ENCODE results near the gene STARD5.

The STARD5 gene

GRCh38 chr15:81292523-81293001, 31.4 kb downstream of the STARD5 start:
- peak; percentile 44 for DNase-seq (ENCODE audit: low read depth)

- no peak for DNase-seq (ENCODE audit: low read depth)
These were observed 31.9 kb downstream of the STARD5 start for GRCh38 chr15:81291916-81292522.

GRCh38 chr15:81289910-81290309, 34.0 kb downstream of the STARD5 start:
- DNase-seq (ENCODE audit: low read depth) = no peak

- no peak for DNase-seq (ENCODE audit: low read depth)
These were observed 35.3 kb downstream of the STARD5 start for GRCh38 chr15:81288616-81289015.

- DNase-seq (ENCODE audit: low read depth) = no peak
These were observed 35.9 kb downstream of the STARD5 start for GRCh38 chr15:81288040-81288439.

GRCh38 chr15:81286621-81287121, 37.3 kb downstream of the STARD5 start:
- DNase-seq (ENCODE audit: low read depth) = no peak

GRCh38 chr15:81285461-81285860, 38.5 kb downstream of the STARD5 start:
- no peak for DNase-seq (ENCODE audit: low read depth)

- no peak for DNase-seq (ENCODE audit: low read depth)
These were observed 39.5 kb downstream of the STARD5 start for GRCh38 chr15:81284256-81285031.

GRCh38 chr15:81282911-81283310, 41.0 kb downstream of the STARD5 start:
- no peak for DNase-seq (ENCODE audit: low read depth)

- no peak for DNase-seq (ENCODE audit: low read depth)
These were observed 41.4 kb downstream of the STARD5 start for GRCh38 chr15:81282606-81282895.

GRCh38 chr15:81281766-81282605, 42.0 kb downstream of the STARD5 start:
- DNase-seq (ENCODE audit: low read depth) = no peak

- DNase-seq (ENCODE audit: low read depth) = no peak
These were observed 42.5 kb downstream of the STARD5 start for GRCh38 chr15:81281456-81281735.

- no peak for DNase-seq (ENCODE audit: low read depth)
These were observed 43.1 kb downstream of the STARD5 start for GRCh38 chr15:81280696-81281455.

- DNase-seq (ENCODE audit: low read depth) = no peak
These were observed 44.1 kb downstream of the STARD5 start for GRCh38 chr15:81279621-81280485.

GRCh38 chr15:81278306-81279029, 45.5 kb downstream of the STARD5 start:
- no peak for DNase-seq (ENCODE audit: low read depth)

- DNase-seq (ENCODE audit: low read depth) = no peak
These were observed 46.1 kb downstream of the STARD5 start for GRCh38 chr15:81277851-81278250.

GRCh38 chr15:81276967-81277366, 47.0 kb downstream of the STARD5 start:
- no peak for DNase-seq (ENCODE audit: low read depth)

GRCh38 chr15:81275711-81276392, 48.1 kb downstream of the STARD5 start:
- no peak for DNase-seq (ENCODE audit: low read depth)

GRCh38 chr15:81274931-81275707, 48.8 kb downstream of the STARD5 start:
- peak; percentile 79 for DNase-seq (ENCODE audit: low read depth)
